ENCODE data around the gene ZBTB48.
"Not testable (repeated sequence)": the region's sequence is repeated elsewhere in the genome, so short reads cannot be mapped to it uniquely, and the experiment has no call there.

ZBTB48 gene

DNA sequence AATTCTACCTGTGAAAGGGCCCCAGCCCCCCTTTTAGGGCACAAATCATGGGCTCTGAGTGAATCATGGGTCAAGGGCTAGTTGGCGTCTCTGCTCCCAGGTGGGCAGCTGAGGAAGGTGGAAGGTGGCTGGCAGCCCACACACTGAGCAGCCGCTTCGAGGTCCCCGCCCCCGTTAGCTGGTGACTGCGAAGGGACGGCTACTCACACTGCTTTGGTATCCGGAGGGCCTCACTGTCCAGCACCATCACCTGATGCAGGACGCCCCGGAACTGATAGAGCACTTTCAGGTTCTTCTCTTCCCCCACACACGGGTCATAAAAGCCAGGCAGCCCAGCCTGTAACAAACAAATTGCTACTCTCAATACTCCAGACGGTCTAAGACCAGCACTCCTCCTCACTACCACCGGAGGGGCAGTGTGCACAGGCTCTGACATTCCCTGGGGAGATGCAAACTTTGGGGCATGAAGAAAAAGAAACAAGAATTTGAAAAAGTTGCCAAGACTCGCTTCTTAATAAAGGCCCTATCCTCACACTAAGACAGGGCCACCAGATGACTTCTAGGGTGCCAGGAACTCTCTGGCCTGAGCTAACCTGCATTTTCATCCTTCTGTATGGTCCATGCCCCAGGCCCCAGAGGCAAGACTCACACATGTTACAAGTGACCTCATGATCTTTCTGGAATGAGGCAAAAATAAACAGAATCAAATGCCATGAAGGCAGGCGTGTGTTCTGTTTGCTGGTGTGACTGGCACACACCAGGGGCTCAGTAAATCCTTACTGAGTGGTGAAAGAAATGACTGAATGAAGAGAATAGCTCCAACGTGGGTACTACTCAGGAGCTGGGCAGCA lies 56.3 kb downstream of the ZBTB48 start:
- no peak for DNase-seq

DNA sequence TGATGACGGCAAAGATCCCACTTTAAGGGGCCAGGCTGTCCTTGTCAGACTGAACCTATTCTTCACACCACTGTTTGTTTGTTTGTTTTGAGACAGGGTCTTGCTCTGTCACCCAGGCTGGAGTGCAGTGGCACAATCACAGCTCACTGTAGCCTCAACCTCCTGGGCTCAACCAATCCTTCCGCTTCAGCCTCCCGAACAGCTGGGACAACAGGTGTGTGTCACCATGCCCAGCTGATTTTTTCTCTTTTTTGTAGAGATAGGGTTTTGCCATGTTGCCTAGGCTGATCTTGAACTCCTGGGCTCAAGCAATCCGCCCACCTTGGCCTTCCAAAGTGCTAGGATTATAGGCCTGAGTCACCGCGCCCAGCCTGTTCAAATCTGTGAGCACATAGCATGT lies 57.0 kb downstream of the ZBTB48 start:
- not testable (repeated sequence) for DNase-seq

DNA sequence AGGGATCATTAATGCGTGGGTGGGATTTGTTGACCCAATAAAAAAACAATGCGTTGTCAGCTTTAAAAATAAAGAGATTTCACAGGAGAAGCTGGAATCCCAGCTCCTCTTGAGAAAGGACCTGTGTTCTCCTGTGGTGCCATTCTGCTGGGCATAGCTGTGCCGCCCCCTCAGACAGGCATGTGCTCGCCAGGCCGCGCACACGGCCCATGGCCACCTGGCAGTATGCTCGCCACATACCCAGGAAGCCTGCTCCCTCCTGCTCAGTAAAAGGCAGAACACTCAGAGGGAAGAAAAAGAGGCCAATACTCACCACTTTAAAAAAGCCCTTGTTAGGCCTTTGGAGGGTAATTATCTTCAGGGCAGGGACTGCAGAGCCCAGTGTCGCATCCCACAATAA lies 58.0 kb downstream of the ZBTB48 start:
- DNase-seq = no peak

DNA sequence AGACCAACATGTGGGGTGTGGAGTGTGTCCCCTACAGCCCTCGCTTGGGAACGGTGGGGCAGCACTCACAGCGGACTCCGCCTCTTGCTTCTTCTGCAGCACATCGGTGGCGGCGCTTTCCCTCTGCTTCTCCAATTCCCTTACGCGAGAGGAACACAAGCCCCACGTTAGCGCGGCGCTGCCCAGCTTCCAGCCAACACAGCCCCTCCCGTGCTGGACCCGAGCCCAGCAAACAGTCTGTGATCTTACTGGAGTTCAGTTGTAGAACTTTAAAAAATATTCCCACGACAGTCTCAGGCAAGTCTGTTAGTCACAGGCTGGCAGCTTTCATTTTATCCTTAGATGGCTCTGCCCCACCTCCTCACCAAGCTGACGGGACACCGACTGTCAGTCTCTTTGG lies 58.4 kb downstream of the ZBTB48 start:
- no peak for DNase-seq

Measured in NCI-H345 (cell line).